Measurements from ENCODE around the gene CDRT4. TPM values are rescaled to one million over a fixed set of nuclear protein-coding genes. Genes with fewer than 3 reads are reported as not detected.

The CDRT4 gene
- total RNA-seq, result 1 to 10 TPM; 3.6 to 3.7 TPM

DNA sequence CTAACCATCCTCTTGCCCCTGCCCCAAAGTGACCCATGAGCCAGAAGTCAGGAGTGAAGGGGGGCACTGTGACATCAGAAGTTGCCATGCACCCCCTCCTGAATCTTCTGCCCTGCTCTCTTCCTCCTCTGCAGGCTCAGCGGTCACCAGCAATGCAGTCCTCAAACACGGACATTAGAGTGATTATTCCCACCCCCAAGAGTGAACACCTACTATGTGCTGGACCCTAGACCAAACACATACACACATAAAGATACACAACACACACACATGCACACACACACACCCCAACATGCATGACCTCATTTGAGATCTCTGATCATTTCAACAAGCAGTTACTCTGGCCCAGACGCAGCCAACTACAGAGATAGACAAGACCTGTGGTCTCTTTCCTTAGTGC lies at the start of gene CDRT4:
Gene CDRT4 (minus strand): TSS at position 30 of the 400 bp plus-strand sequence. CDS start 27,383 bp downstream, outside the sequence.
- ChIA-PET POLR2A (no interaction called here), CTCF (interaction anchor here (1.8 kb wide), 1 partner anchor 35 kb away, joined by 5 read pairs; no protein-coding TSS in a partner anchor)
- Mint-ChIP-seq H3K9me3 (peaks cover under 1% of the 10 kb centered on the region), H3K27me3 (no peaks in the 10 kb centered on the region), H3K36me3 (ENCODE audit: low read depth) (peaks cover 4% of the 10 kb centered on the region), H3K4me3 (no peak within 1 kb of the TSS), H3K4me1 (ENCODE audit: low read depth) (no peaks in the 10 kb centered on the region), H3K27ac (no peak within 1 kb of the TSS)
- DNase-seq (no peak), ATAC-seq (no peak)
- intact Hi-C loops (cut with micrococcal nuclease), result no loop called here
- TF ChIP-seq, protein P1, sequence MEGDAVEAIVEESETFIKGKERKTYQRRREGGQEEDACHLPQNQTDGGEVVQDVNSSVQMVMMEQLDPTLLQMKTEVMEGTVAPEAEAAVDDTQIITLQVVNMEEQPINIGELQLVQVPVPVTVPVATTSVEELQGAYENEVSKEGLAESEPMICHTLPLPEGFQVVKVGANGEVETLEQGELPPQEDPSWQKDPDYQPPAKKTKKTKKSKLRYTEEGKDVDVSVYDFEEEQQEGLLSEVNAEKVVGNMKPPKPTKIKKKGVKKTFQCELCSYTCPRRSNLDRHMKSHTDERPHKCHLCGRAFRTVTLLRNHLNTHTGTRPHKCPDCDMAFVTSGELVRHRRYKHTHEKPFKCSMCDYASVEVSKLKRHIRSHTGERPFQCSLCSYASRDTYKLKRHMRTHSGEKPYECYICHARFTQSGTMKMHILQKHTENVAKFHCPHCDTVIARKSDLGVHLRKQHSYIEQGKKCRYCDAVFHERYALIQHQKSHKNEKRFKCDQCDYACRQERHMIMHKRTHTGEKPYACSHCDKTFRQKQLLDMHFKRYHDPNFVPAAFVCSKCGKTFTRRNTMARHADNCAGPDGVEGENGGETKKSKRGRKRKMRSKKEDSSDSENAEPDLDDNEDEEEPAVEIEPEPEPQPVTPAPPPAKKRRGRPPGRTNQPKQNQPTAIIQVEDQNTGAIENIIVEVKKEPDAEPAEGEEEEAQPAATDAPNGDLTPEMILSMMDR (IDR thresholded peaks at IDR 0.05), result no peak

- no peak overlapping the region for H3K27ac Mint-ChIP-seq
- CTCF ChIA-PET, result no interaction called here
- no peaks in the 10 kb centered on the region for H3K27me3 Mint-ChIP-seq
- H3K36me3 Mint-ChIP-seq (ENCODE audit: low read depth), result peaks cover 19% of the 10 kb centered on the region
- intact Hi-C loops (cut with micrococcal nuclease), result no loop called here
- no peak overlapping the region for H3K4me3 Mint-ChIP-seq
- ATAC-seq (no peak), DNase-seq (no peak)
- peaks cover under 1% of the 10 kb centered on the region for H3K4me1 Mint-ChIP-seq (ENCODE audit: low read depth)
- TF ChIP-seq, protein P1 (IDR thresholded peaks at IDR 0.05), result no peak
- no peaks in the 10 kb centered on the region for H3K9me3 Mint-ChIP-seq
- POLR2A ChIA-PET, result no interaction called here
These were observed 48.7 kb upstream of the CDRT4 start for GRCh38 chr17:15516150-15516549.

- CTCF ChIA-PET, result interaction anchor here (2.4 kb wide), 1 partner anchor 11 kb away, joined by 10 read pairs; no protein-coding TSS in a partner anchor
- intact Hi-C loops (cut with micrococcal nuclease), result no loop called here
- H3K4me1 Mint-ChIP-seq (ENCODE audit: low read depth), result peaks cover 3% of the 10 kb centered on the region
- no peaks in the 10 kb centered on the region for H3K27me3 Mint-ChIP-seq
- TF ChIP-seq, protein P1 (IDR thresholded peaks at IDR 0.05), result no peak
- H3K27ac Mint-ChIP-seq, result no peak overlapping the region
- no peak overlapping the region for H3K4me3 Mint-ChIP-seq
- no peak for DNase-seq
- POLR2A ChIA-PET, result no interaction called here
- no peak for ATAC-seq
- no peaks in the 10 kb centered on the region for H3K9me3 Mint-ChIP-seq
- H3K36me3 Mint-ChIP-seq (ENCODE audit: low read depth), result peaks cover 19% of the 10 kb centered on the region
These were observed 47.0 kb upstream of the CDRT4 start for GRCh38 chr17:15514469-15514868.

- ChIA-PET CTCF (interaction anchor here (2.4 kb wide), 1 partner anchor 11 kb away, joined by 10 read pairs; no protein-coding TSS in a partner anchor), POLR2A (no interaction called here)
- no peaks in the 10 kb centered on the region for H3K9me3 Mint-ChIP-seq
- TF ChIP-seq, protein P1 (IDR thresholded peaks at IDR 0.05), result no peak
- peaks cover 3% of the 10 kb centered on the region for H3K4me1 Mint-ChIP-seq (ENCODE audit: low read depth)
- no peaks in the 10 kb centered on the region for H3K27me3 Mint-ChIP-seq
- H3K27ac Mint-ChIP-seq, result no peak overlapping the region
- no peak overlapping the region for H3K4me3 Mint-ChIP-seq
- intact Hi-C loops (cut with micrococcal nuclease), result no loop called here
- H3K36me3 Mint-ChIP-seq (ENCODE audit: low read depth), result peaks cover 17% of the 10 kb centered on the region
- DNase-seq (no peak), ATAC-seq (no peak)
These were observed 46.5 kb upstream of the CDRT4 start for GRCh38 chr17:15513856-15514459.

DNA sequence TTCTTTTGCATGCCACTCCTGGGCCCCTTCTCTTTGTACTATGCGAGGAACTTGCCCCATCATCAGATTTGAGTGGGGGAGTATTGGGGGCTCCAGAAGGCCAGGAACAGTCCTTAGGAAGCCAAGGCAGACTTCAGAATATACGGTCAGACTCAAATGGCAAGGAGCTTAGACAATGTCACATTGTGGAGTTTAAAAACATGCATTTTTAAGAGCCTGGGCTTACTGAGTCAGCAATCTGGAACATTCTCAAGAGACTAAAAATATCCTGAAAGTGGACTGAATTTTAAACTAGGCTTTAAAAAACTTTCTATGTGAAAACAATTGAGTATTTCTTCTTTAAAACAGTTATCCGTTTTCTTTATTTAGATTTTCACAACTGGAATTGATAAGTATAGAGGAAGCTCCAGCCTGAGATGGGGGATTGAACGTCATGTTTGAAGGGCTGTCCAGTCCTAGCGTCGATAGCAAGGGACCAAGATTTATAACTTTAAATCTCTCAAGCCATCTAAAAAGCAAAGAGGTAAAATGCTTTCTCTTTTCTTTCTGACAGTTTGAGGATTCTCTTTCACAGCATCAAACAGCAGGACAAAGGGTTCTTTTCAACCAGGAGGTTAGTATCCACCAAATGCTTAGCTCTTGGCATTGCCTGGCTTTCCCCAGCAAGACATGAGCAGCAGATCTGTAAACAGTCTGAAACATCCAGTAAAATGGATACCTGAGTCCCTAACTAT lies 45.8 kb upstream of the CDRT4 start:
- Mint-ChIP-seq H3K36me3 (ENCODE audit: low read depth) (peaks cover 16% of the 10 kb centered on the region), H3K9me3 (no peaks in the 10 kb centered on the region), H3K27ac (no peak overlapping the region), H3K4me3 (no peak overlapping the region), H3K27me3 (no peaks in the 10 kb centered on the region), H3K4me1 (ENCODE audit: low read depth) (peaks cover 3% of the 10 kb centered on the region)
- CTCF ChIA-PET, result interaction anchor here (2.4 kb wide), 1 partner anchor 10 kb away, joined by 10 read pairs; no protein-coding TSS in a partner anchor
- ATAC-seq (no peak), DNase-seq (no peak)
- TF ChIP-seq, protein P1 (IDR thresholded peaks at IDR 0.05), result no peak
- POLR2A ChIA-PET, result no interaction called here
- intact Hi-C loops (cut with micrococcal nuclease), result no loop called here
